Naive B cell (primary cell): ENCODE data around the gene PXN. TPM values are rescaled to one million over a fixed set of nuclear protein-coding genes. Genes with fewer than 3 reads are reported as not detected.
"Not testable (repeated sequence)": the region's sequence is repeated elsewhere in the genome, so short reads cannot be mapped to it uniquely, and the experiment has no call there.

Experiments used
- ATAC-seq, 2 donors: fragments of 150-1000 bp; cut with Tn5 transposase; 2 replicates each; pipeline ENCODE4 v1.10.0; 2021; ENCODE audit warnings: low read depth in 2 of 2, mild to moderate bottlenecking in 2 of 2, moderate library complexity in 2 of 2
- DNase-seq: peaks from one replicate; pipeline ENCODE4 v3.0.0; 2022
- H3K27ac Mint-ChIP-seq, 6 donors: one replicate each; pipeline ENCODE4 v1.8.0; 2020 to 2022; ENCODE audit warnings: mild to moderate bottlenecking in 6 of 6, mixed read lengths in 6 of 6, moderate library complexity in 5 of 6, inconsistent platforms in 2 of 6
- H3K27me3 Mint-ChIP-seq, 3 donors: one replicate each; pipeline ENCODE4 v1.8.0; 2021 to 2022; ENCODE audit warnings: mixed read lengths in 3 of 3, mild to moderate bottlenecking in 1 of 3
- H3K36me3 Mint-ChIP-seq, 2 donors: one replicate each; pipeline ENCODE4 v1.8.0; 2020 to 2022; ENCODE audit warnings: mixed read lengths in 2 of 2, inconsistent platforms in 1 of 2, mild to moderate bottlenecking in 1 of 2
- H3K4me1 Mint-ChIP-seq, 3 donors: one replicate each; pipeline ENCODE4 v1.8.0; 2020 to 2022; ENCODE audit warnings: mixed read lengths in 3 of 3, inconsistent platforms in 1 of 3, mild to moderate bottlenecking in 1 of 3, moderate library complexity in 1 of 3
- H3K4me3 Mint-ChIP-seq, 8 donors: one replicate each; pipeline ENCODE4 v1.8.0; 2020 to 2022; ENCODE audit warnings: mild to moderate bottlenecking in 8 of 8, mixed read lengths in 8 of 8, moderate library complexity in 8 of 8, inconsistent platforms in 2 of 8
- H3K9me3 Mint-ChIP-seq, 7 donors: one replicate each; pipeline ENCODE4 v1.8.0; 2020 to 2022; ENCODE audit warnings: mixed read lengths in 7 of 7, mild to moderate bottlenecking in 5 of 7, inconsistent platforms in 2 of 7, moderate library complexity in 1 of 7
- polyA plus RNA-seq, 6 donors: library from polyadenylated mRNA; unstranded; fragments of 300-500 nt; fragmentation: Illumina TruSeq; gene quantifications; one replicate each; pipeline ENCODE4 v1.2.3, GENCODE V29; 2021; ENCODE audit warnings: low read depth in 6 of 6

Gene PXN
- polyA plus RNA-seq, 6 donors from 2014 or later = 0.95 to 6.0 (median 3.7) TPM

GRCh38 chr12:120242275-120242799, 23.2 kb downstream of the PXN start:
- H3K36me3 Mint-ChIP-seq = peaks cover 0 to 8% of the 10 kb centered on the region in 2 donors
- H3K4me3 Mint-ChIP-seq = no peak overlapping the region
- H3K27ac Mint-ChIP-seq = peak overlapping the region in 1 of 6 donors; percentile 6
- no peak for DNase-seq
- peaks cover 4 to 16% (median 5%) of the 10 kb centered on the region in 3 donors for H3K4me1 Mint-ChIP-seq
- peaks cover 65 to 73% (median 71%) of the 10 kb centered on the region in 3 donors for H3K27me3 Mint-ChIP-seq
- no peak for ATAC-seq
- H3K9me3 Mint-ChIP-seq = no peaks in the 10 kb centered on the region

- H3K4me3 Mint-ChIP-seq = no peak overlapping the region
- peaks cover 0 to 8% of the 10 kb centered on the region in 2 donors for H3K36me3 Mint-ChIP-seq
- H3K27me3 Mint-ChIP-seq = peaks cover 68 to 76% (median 69%) of the 10 kb centered on the region in 3 donors
- peaks cover 4 to 16% (median 5%) of the 10 kb centered on the region in 3 donors for H3K4me1 Mint-ChIP-seq
- no peak for DNase-seq
- no peak for ATAC-seq
- no peaks in the 10 kb centered on the region for H3K9me3 Mint-ChIP-seq
- H3K27ac Mint-ChIP-seq = no peak overlapping the region
These were observed 23.8 kb downstream of the PXN start for GRCh38 chr12:120241561-120242274.

GRCh38 chr12:120240495-120240833, 25.1 kb downstream of the PXN start:
- Mint-ChIP-seq H3K27me3 (peaks cover 68 to 86% (median 74%) of the 10 kb centered on the region in 3 donors), H3K27ac (no peak overlapping the region), H3K4me1 (peaks cover 7 to 16% (median 8%) of the 10 kb centered on the region in 3 donors), H3K36me3 (peaks cover 0 to 8% of the 10 kb centered on the region in 2 donors), H3K4me3 (no peak overlapping the region), H3K9me3 (peaks cover 0 to 2% (median 0%) of the 10 kb centered on the region in 7 donors)
- DNase-seq (no peak), ATAC-seq (no peak)

- ATAC-seq = no peak
- H3K4me1 Mint-ChIP-seq = peaks cover 5 to 16% (median 8%) of the 10 kb centered on the region in 3 donors
- peaks cover 65 to 86% (median 74%) of the 10 kb centered on the region in 3 donors for H3K27me3 Mint-ChIP-seq
- peaks cover 0 to 5% of the 10 kb centered on the region in 2 donors for H3K36me3 Mint-ChIP-seq
- no peak overlapping the region for H3K4me3 Mint-ChIP-seq
- no peak overlapping the region for H3K27ac Mint-ChIP-seq
- H3K9me3 Mint-ChIP-seq = peaks cover 0 to 2% (median 0%) of the 10 kb centered on the region in 7 donors
- no peak for DNase-seq
These were observed 25.6 kb downstream of the PXN start for GRCh38 chr12:120239776-120240494.

- Mint-ChIP-seq H3K27me3 (peaks cover 70 to 88% (median 71%) of the 10 kb centered on the region in 3 donors), H3K4me1 (peaks cover 5 to 16% (median 8%) of the 10 kb centered on the region in 3 donors), H3K27ac (no peak overlapping the region), H3K36me3 (peaks cover 0 to 5% of the 10 kb centered on the region in 2 donors), H3K4me3 (no peak overlapping the region), H3K9me3 (peaks cover 0 to 2% (median 0%) of the 10 kb centered on the region in 7 donors)
- no peak for DNase-seq
- no peak for ATAC-seq
These were observed 26.6 kb downstream of the PXN start for GRCh38 chr12:120238839-120239445.

- no peak overlapping the region for H3K4me3 Mint-ChIP-seq
- H3K4me1 Mint-ChIP-seq = peaks cover 8 to 17% (median 14%) of the 10 kb centered on the region in 3 donors
- H3K36me3 Mint-ChIP-seq = peaks cover 0 to 5% of the 10 kb centered on the region in 2 donors
- H3K9me3 Mint-ChIP-seq = peaks cover 0 to 2% (median 0%) of the 10 kb centered on the region in 7 donors
- DNase-seq (no peak), ATAC-seq (no peak)
- H3K27ac Mint-ChIP-seq = no peak overlapping the region
- H3K27me3 Mint-ChIP-seq = peaks cover 69 to 88% (median 71%) of the 10 kb centered on the region in 3 donors
These were observed 27.3 kb downstream of the PXN start for GRCh38 chr12:120238217-120238616.

- Mint-ChIP-seq H3K4me1 (peaks cover 14 to 24% (median 20%) of the 10 kb centered on the region in 3 donors), H3K27ac (peak overlapping the region in 1 of 6 donors; percentile 56), H3K4me3 (no peak overlapping the region), H3K9me3 (peaks cover 0 to 2% (median 0%) of the 10 kb centered on the region in 7 donors), H3K27me3 (peaks cover 69 to 89% (median 71%) of the 10 kb centered on the region in 3 donors), H3K36me3 (peaks cover 0 to 5% of the 10 kb centered on the region in 2 donors)
- DNase-seq (no peak), ATAC-seq (no peak)
These were observed 28.0 kb downstream of the PXN start for GRCh38 chr12:120237360-120238171.

GRCh38 chr12:120236809-120237208, 28.7 kb downstream of the PXN start:
- H3K9me3 Mint-ChIP-seq, H3K36me3 Mint-ChIP-seq, H3K4me3 Mint-ChIP-seq, DNase-seq, ATAC-seq, H3K27ac Mint-ChIP-seq: not testable (repeated sequence)
- Mint-ChIP-seq H3K4me1 (peaks cover 20 to 29% (median 27%) of the 10 kb centered on the region in 3 donors), H3K27me3 (peaks cover 69 to 89% (median 73%) of the 10 kb centered on the region in 3 donors)

GRCh38 chr12:120235369-120236323, 29.9 kb downstream of the PXN start:
- peak overlapping the region in 1 of 6 donors; percentile 42 for H3K27ac Mint-ChIP-seq
- peaks cover 0 to 2% (median 0%) of the 10 kb centered on the region in 7 donors for H3K9me3 Mint-ChIP-seq
- peaks cover 30 to 34% (median 32%) of the 10 kb centered on the region in 3 donors for H3K4me1 Mint-ChIP-seq
- peaks cover 68 to 89% (median 72%) of the 10 kb centered on the region in 3 donors for H3K27me3 Mint-ChIP-seq
- peak overlapping the region in 1 of 8 donors; percentile 62 for H3K4me3 Mint-ChIP-seq
- DNase-seq (no peak), ATAC-seq (peak in 1 of 2 donors; percentile 43)
- no peaks in the 10 kb centered on the region for H3K36me3 Mint-ChIP-seq

GRCh38 chr12:120234643-120235368, 30.7 kb downstream of the PXN start:
- H3K4me3 Mint-ChIP-seq = no peak overlapping the region
- peaks cover 0 to 2% (median 0%) of the 10 kb centered on the region in 7 donors for H3K9me3 Mint-ChIP-seq
- H3K4me1 Mint-ChIP-seq = peaks cover 30 to 34% (median 32%) of the 10 kb centered on the region in 3 donors
- no peak for DNase-seq
- peaks cover 63 to 85% (median 65%) of the 10 kb centered on the region in 3 donors for H3K27me3 Mint-ChIP-seq
- no peaks in the 10 kb centered on the region for H3K36me3 Mint-ChIP-seq
- no peak overlapping the region for H3K27ac Mint-ChIP-seq
- no peak for ATAC-seq

GRCh38 chr12:120231316-120232011, 34.1 kb downstream of the PXN start:
- DNase-seq = no peak
- Mint-ChIP-seq H3K27ac (peak overlapping the region in 1 of 6 donors; percentile 39), H3K4me3 (peak overlapping the region in 2 of 8 donors; percentile 15 to 67), H3K9me3 (peaks cover 0 to 2% (median 0%) of the 10 kb centered on the region in 7 donors), H3K27me3 (peaks cover 50 to 83% (median 60%) of the 10 kb centered on the region in 3 donors), H3K36me3 (no peaks in the 10 kb centered on the region), H3K4me1 (peaks cover 32 to 42% (median 36%) of the 10 kb centered on the region in 3 donors)
- ATAC-seq = no peak
